Stimulated activated CD8-positive, alpha-beta memory T cell treated with anti-CD3 and anti-CD28 coated beads, Interleukin-12 subunit alpha, Interleukin-12 subunit beta, amount 100 ng/mL, for 24 hours (primary cell): ENCODE results near the gene MEGF6.

Source experiments
- DNase-seq: peaks from one replicate; pipeline ENCODE4 v3.0.0-alpha.2; 2020; ENCODE audit errors: extremely low read depth

MEGF6 gene

GRCh38 chr1:3611170-3612019, at the start of gene MEGF6:
TSS of gene MEGF6 (minus strand) at chr1:3611508. CDS start at chr1:3611268, 240 bp downstream.
- peak; percentile 35 for DNase-seq

GRCh38 chr1:3660704-3661103, 49.4 kb upstream of the MEGF6 start:
- DNase-seq, result no peak

GRCh38 chr1:3659093-3659492, 47.8 kb upstream of the MEGF6 start:
- DNase-seq, result no peak

- DNase-seq, result no peak
These were observed 46.9 kb upstream of the MEGF6 start for GRCh38 chr1:3658231-3658615.

GRCh38 chr1:3657578-3658230, 46.4 kb upstream of the MEGF6 start:
- no peak for DNase-seq

- no peak for DNase-seq
These were observed 45.8 kb upstream of the MEGF6 start for GRCh38 chr1:3657096-3657475.

GRCh38 chr1:3656450-3657095, 45.3 kb upstream of the MEGF6 start:
- no peak for DNase-seq

GRCh38 chr1:3654549-3655281, 43.4 kb upstream of the MEGF6 start:
- DNase-seq, result no peak

- no peak for DNase-seq
These were observed 41.9 kb upstream of the MEGF6 start for GRCh38 chr1:3653286-3653618.

- DNase-seq, result no peak
These were observed 41.4 kb upstream of the MEGF6 start for GRCh38 chr1:3652548-3653285.

- no peak for DNase-seq
These were observed 40.7 kb upstream of the MEGF6 start, which contains the start of gene TP73 for GRCh38 chr1:3651930-3652547. TSS of gene TP73 (plus strand) at chr1:3652516. CDS start at chr1:3682366, 29,850 bp downstream.

GRCh38 chr1:3651026-3651929, 40.0 kb upstream of the MEGF6 start:
- no peak for DNase-seq

GRCh38 chr1:3650248-3651025, 39.1 kb upstream of the MEGF6 start:
- no peak for DNase-seq

GRCh38 chr1:3649342-3650247, 38.3 kb upstream of the MEGF6 start, which contains the start of gene WRAP73:
TSS of gene WRAP73 (minus strand) at chr1:3650103. CDS start at chr1:3649999, 104 bp downstream.
- peak; percentile 80 for DNase-seq

- DNase-seq, result no peak
These were observed 35.3 kb upstream of the MEGF6 start for GRCh38 chr1:3646596-3646995.

- DNase-seq, result no peak
These were observed 34.5 kb upstream of the MEGF6 start for GRCh38 chr1:3645666-3646355.

GRCh38 chr1:3645247-3645646, 33.9 kb upstream of the MEGF6 start:
- DNase-seq, result no peak
